Liver (tissue), 9 donors: Measurements from ENCODE around the gene NR6A1. TPM values are rescaled to one million over a fixed set of nuclear protein-coding genes. Genes with fewer than 3 reads are reported as not detected.

ENCODE experiments used
- DNase-seq: peaks from one replicate; pipeline ENCODE4 v3.0.0-alpha.2; 2017; ENCODE audit warnings: low spot score
- H3K27ac ChIP-seq, 2 donors: one replicate each; pipeline ENCODE4 v1.7.0; 2013; ENCODE audit warnings: inconsistent platforms in 2 of 2, low read length in 2 of 2, control low read depth in 1 of 2, low read depth in 1 of 2, mild to moderate bottlenecking in 1 of 2
- H3K27me3 ChIP-seq, 4 donors: one replicate each; pipeline versions ENCODE4 v1.6.1 to v1.7.0; 2013; ENCODE audit warnings: low read length in 3 of 4, inconsistent platforms in 1 of 4, mild to moderate bottlenecking in 1 of 4, moderate library complexity in 1 of 4; ENCODE audit not compliant: control insufficient read depth in 4 of 4, insufficient read depth in 4 of 4
- H3K36me3 ChIP-seq, 4 donors: one replicate each; pipeline versions ENCODE4 v1.6.1 to v1.7.0; 2013; ENCODE audit warnings: low read length in 3 of 4, mild to moderate bottlenecking in 3 of 4, low read depth in 1 of 4, moderate library complexity in 1 of 4; ENCODE audit not compliant: control insufficient read depth in 4 of 4, insufficient read depth in 3 of 4
- H3K4me1 ChIP-seq, 4 donors: one replicate each; pipeline versions ENCODE4 v1.6.1 to v1.7.0; 2013; ENCODE audit warnings: low read length in 3 of 4, mild to moderate bottlenecking in 3 of 4, moderate library complexity in 1 of 4; ENCODE audit not compliant: control insufficient read depth in 4 of 4, insufficient read depth in 4 of 4
- H3K4me3 ChIP-seq, 3 donors: one replicate each; pipeline versions ENCODE4 v1.6.1 to v1.7.0; 2013; ENCODE audit warnings: low read length in 3 of 3, control low read depth in 1 of 3, low read depth in 1 of 3, mild to moderate bottlenecking in 1 of 3
- H3K9ac ChIP-seq, 2 donors: one replicate each; pipeline ENCODE4 v1.7.0; 2013; ENCODE audit warnings: low read length in 2 of 2, mild to moderate bottlenecking in 2 of 2, moderate library complexity in 2 of 2, control low read depth in 1 of 2, low read depth in 1 of 2
- H3K9me3 ChIP-seq, 4 donors: one replicate each; pipeline versions ENCODE4 v1.6.1 to v1.7.0; 2013; ENCODE audit warnings: low read length in 3 of 4; ENCODE audit not compliant: control insufficient read depth in 4 of 4
- EGR1 ChIP-seq, 2 donors: IDR thresholded peaks; 2 replicates each; pipeline ENCODE4 v1.6.1; 2016 to 2018; ENCODE audit warnings: antibody characterized with exemption in 2 of 2, low read depth in 2 of 2
- FOXA2 ChIP-seq: IDR thresholded peaks from 2 replicates; pipeline ENCODE4 v1.6.1; 2016; ENCODE audit warnings: antibody characterized with exemption
- GABPA ChIP-seq, 2 donors: IDR thresholded peaks in 1 of 2; conservative IDR thresholded peaks in 1 of 2; 2 replicates each; pipeline ENCODE4 v1.6.1; 2016; ENCODE audit warnings: antibody characterized with exemption in 2 of 2, mild to moderate bottlenecking in 1 of 2, moderate library complexity in 1 of 2
- HNF4A ChIP-seq, 2 donors: conservative IDR thresholded peaks; 2 replicates each; pipeline ENCODE4 v1.6.1; 2016; ENCODE audit warnings: antibody characterized with exemption in 2 of 2, mild to moderate bottlenecking in 2 of 2
- HNF4G ChIP-seq: IDR thresholded peaks from 2 replicates; pipeline ENCODE4 v1.6.1; 2016; ENCODE audit warnings: antibody characterized with exemption
- NR2F2 ChIP-seq: IDR thresholded peaks from 2 replicates; pipeline ENCODE4 v1.6.1; 2016; ENCODE audit warnings: antibody characterized with exemption
- RAD21 ChIP-seq, 2 donors: IDR thresholded peaks; 2 replicates each; pipeline ENCODE4 v1.6.1; 2016; ENCODE audit warnings: antibody characterized with exemption in 2 of 2, mild to moderate bottlenecking in 2 of 2
- REST ChIP-seq: IDR thresholded peaks from 2 replicates; pipeline ENCODE4 v1.6.1; 2016; ENCODE audit warnings: antibody characterized with exemption, mild to moderate bottlenecking
- RXRA ChIP-seq, 2 donors: IDR thresholded peaks; 2 replicates each; pipeline ENCODE4 v1.6.1; 2017 to 2018; ENCODE audit warnings: antibody characterized with exemption in 2 of 2, mild to moderate bottlenecking in 1 of 2
- SP1 ChIP-seq: IDR thresholded peaks from 2 replicates; pipeline ENCODE4 v1.6.1; 2018; ENCODE audit warnings: antibody characterized with exemption, mild to moderate bottlenecking
- TAF1 ChIP-seq: conservative IDR thresholded peaks from 2 replicates; pipeline ENCODE4 v1.6.1; 2016; ENCODE audit warnings: antibody characterized with exemption, mild to moderate bottlenecking
- YY1 ChIP-seq: IDR thresholded peaks from 2 replicates; pipeline ENCODE4 v1.6.1; 2016; ENCODE audit warnings: antibody characterized with exemption, mild to moderate bottlenecking
- WGBS: extraction: QIAGEN DNeasy Blood & Tissue Kit; methylation state at CpG from one replicate; pipeline ENCODE4 v1.1.7; 2013; 5-methylcytosine and 5-hydroxymethylcytosine counted together
- polyA plus RNA-seq, 2 donors: library from polyadenylated mRNA; stranded (reverse) in 1 of 2; unstranded in 1 of 2; fragments of 200-250 nt in 1 of 2; fragments of >200 nt in 1 of 2; fragmentation: Nextera tagmentation in 1 of 2; extraction: Ambion mirVana in 1 of 2; gene quantifications; one replicate each; pipeline versions ENCODE4 v1.2.1 to v1.2.3, GENCODE V29; 2013 to 2015
- total RNA-seq, 2 donors: library from RNA; depleted of rRNA; stranded (reverse); fragments of >200 nt; gene quantifications; one replicate each; pipeline ENCODE4 v1.2.3, GENCODE V29; 2014
- TF ChIP-seq, protein P1 (sequence below): IDR thresholded peaks from 2 replicates; pipeline ENCODE4 v1.6.1; 2016; ENCODE audit warnings: antibody characterized with exemption
- TF ChIP-seq, protein P2 (sequence below): IDR thresholded peaks from 2 replicates; pipeline ENCODE4 v1.6.1; 2016; ENCODE audit warnings: antibody characterized with exemption
- TF ChIP-seq, protein P3 (sequence below): IDR thresholded peaks from 2 replicates; pipeline ENCODE4 v1.6.1; 2016; ENCODE audit warnings: antibody characterized with exemption
- donor health status: healthy.
- donor health status: healthy.
- donor health status: healthy.
- donor health status: healthy.
- donor health status: healthy.

The NR6A1 gene
- total and polyA plus RNA-seq, 4 donors, result 0.72 to 6.1 (median 2.1) TPM

GRCh38 chr9:124598048-124598447, 173.1 kb downstream of the NR6A1 start:
- 94% methylated on average over 5 of the region's 5 CpGs for WGBS
- Histone ChIP-seq H3K4me3 (no peak overlapping the region), H3K9ac (no peak overlapping the region), H3K36me3 (no peaks in the 10 kb centered on the region), H3K27ac (no peak overlapping the region), H3K9me3 (no peaks in the 10 kb centered on the region), H3K4me1 (peaks cover 10 to 34% (median 26%) of the 10 kb centered on the region in 4 donors), H3K27me3 (no peaks in the 10 kb centered on the region)
- TF ChIP-seq SP1 (no peak), REST (no peak), RAD21 (IDR thresholded peaks at IDR 0.05) (no peak), EGR1 (IDR thresholded peaks at IDR 0.05; ENCODE audit: low read depth in 2 of 2) (no peak), TAF1 (no peak), HNF4G (no peak), RXRA (IDR thresholded peaks at IDR 0.05) (no peak), NR2F2 (no peak), HNF4A (conservative IDR thresholded peaks at IDR 0.05) (no peak)
- TF ChIP-seq, protein P1, sequence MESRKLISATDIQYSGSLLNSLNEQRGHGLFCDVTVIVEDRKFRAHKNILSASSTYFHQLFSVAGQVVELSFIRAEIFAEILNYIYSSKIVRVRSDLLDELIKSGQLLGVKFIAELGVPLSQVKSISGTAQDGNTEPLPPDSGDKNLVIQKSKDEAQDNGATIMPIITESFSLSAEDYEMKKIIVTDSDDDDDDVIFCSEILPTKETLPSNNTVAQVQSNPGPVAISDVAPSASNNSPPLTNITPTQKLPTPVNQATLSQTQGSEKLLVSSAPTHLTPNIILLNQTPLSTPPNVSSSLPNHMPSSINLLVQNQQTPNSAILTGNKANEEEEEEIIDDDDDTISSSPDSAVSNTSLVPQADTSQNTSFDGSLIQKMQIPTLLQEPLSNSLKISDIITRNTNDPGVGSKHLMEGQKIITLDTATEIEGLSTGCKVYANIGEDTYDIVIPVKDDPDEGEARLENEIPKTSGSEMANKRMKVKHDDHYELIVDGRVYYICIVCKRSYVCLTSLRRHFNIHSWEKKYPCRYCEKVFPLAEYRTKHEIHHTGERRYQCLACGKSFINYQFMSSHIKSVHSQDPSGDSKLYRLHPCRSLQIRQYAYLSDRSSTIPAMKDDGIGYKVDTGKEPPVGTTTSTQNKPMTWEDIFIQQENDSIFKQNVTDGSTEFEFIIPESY, result no peak
- no peak for DNase-seq

GRCh38 chr9:124596172-124596839, 174.8 kb downstream of the NR6A1 start:
- Histone ChIP-seq H3K36me3 (no peaks in the 10 kb centered on the region), H3K9ac (no peak overlapping the region), H3K27ac (no peak overlapping the region), H3K4me3 (no peak overlapping the region), H3K4me1 (peaks cover 8 to 27% (median 22%) of the 10 kb centered on the region in 4 donors), H3K9me3 (no peaks in the 10 kb centered on the region), H3K27me3 (no peaks in the 10 kb centered on the region)
- WGBS, result 76% methylated on average over 6 of the region's 6 CpGs
- TF ChIP-seq RAD21 (IDR thresholded peaks at IDR 0.05) (no peak), GABPA (IDR thresholded peaks at IDR 0.05 in 1 of 2, conservative IDR thresholded peaks at IDR 0.05 in 1 of 2) (no peak), TAF1 (no peak), YY1 (no peak), RXRA (IDR thresholded peaks at IDR 0.05) (no peak), HNF4A (conservative IDR thresholded peaks at IDR 0.05) (no peak), SP1 (no peak), REST (no peak), FOXA2 (no peak), EGR1 (IDR thresholded peaks at IDR 0.05; ENCODE audit: low read depth in 2 of 2) (no peak)
- TF ChIP-seq, protein P2, sequence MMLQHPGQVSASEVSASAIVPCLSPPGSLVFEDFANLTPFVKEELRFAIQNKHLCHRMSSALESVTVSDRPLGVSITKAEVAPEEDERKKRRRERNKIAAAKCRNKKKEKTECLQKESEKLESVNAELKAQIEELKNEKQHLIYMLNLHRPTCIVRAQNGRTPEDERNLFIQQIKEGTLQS, result no peak
- TF ChIP-seq, protein P3, sequence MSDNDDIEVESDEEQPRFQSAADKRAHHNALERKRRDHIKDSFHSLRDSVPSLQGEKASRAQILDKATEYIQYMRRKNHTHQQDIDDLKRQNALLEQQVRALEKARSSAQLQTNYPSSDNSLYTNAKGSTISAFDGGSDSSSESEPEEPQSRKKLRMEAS, result no peak
- TF ChIP-seq, protein P1, result no peak
- DNase-seq, result no peak
